GM19397 (cell line): ENCODE data around the gene EPHA10.
"Not testable (repeated sequence)": the region's sequence is repeated elsewhere in the genome, so short reads cannot be mapped to it uniquely, and the experiment has no call there.

Experiments
- ATAC-seq: cut with Tn5 transposase; IDR thresholded peaks from one replicate; pipeline ENCODE4 v1.9.1; 2021; ENCODE audit warnings: mild to moderate bottlenecking, moderate library complexity; ENCODE audit not compliant: unreplicated experiment

EPHA10 gene

GRCh38 chr1:37738619-37739018 is 26.3 kb downstream of the EPHA10 start:
- ATAC-seq, result not testable (repeated sequence)

GRCh38 chr1:37737975-37738374 is 26.9 kb downstream of the EPHA10 start:
- ATAC-seq, result not testable (repeated sequence)

GRCh38 chr1:37734629-37735591 is 30.0 kb downstream of the EPHA10 start:
- no peak for ATAC-seq

- no peak for ATAC-seq
Measured at GRCh38 chr1:37732111-37732780, 32.7 kb downstream of the EPHA10 start.

GRCh38 chr1:37731312-37732019 is 33.5 kb downstream of the EPHA10 start:
- ATAC-seq, result no peak

GRCh38 chr1:37730376-37730775 is 34.5 kb downstream of the EPHA10 start:
- no peak for ATAC-seq

GRCh38 chr1:37728416-37728815 is 36.5 kb downstream of the EPHA10 start:
- ATAC-seq, result no peak

- ATAC-seq, result no peak
Measured at GRCh38 chr1:37726751-37727585, 38.0 kb downstream of the EPHA10 start.

GRCh38 chr1:37725851-37726613 is 38.9 kb downstream of the EPHA10 start:
- ATAC-seq, result no peak

GRCh38 chr1:37724575-37724974 is 40.3 kb downstream of the EPHA10 start:
- ATAC-seq, result no peak

GRCh38 chr1:37723390-37724078 is 41.4 kb downstream of the EPHA10 start:
- no peak for ATAC-seq

- ATAC-seq, result no peak
Measured at GRCh38 chr1:37723072-37723389, 41.9 kb downstream of the EPHA10 start.

GRCh38 chr1:37722181-37723071 is 42.5 kb downstream of the EPHA10 start:
- ATAC-seq, result no peak

- ATAC-seq, result no peak
Measured at GRCh38 chr1:37721565-37721964, 43.4 kb downstream of the EPHA10 start.

- no peak for ATAC-seq
Measured at GRCh38 chr1:37720231-37721130, 44.4 kb downstream of the EPHA10 start.

GRCh38 chr1:37719572-37720195 is 45.2 kb downstream of the EPHA10 start:
- no peak for ATAC-seq
